GM19438 (cell line): ENCODE measurements around the gene TAF1.
"Not testable (repeated sequence)": the region's sequence is repeated elsewhere in the genome, so short reads cannot be mapped to it uniquely, and the experiment has no call there.

Source experiments
- ATAC-seq: cut with Tn5 transposase; IDR thresholded peaks from one replicate; pipeline ENCODE4 v1.9.1; 2021; ENCODE audit warnings: low read depth; ENCODE audit not compliant: unreplicated experiment

Gene TAF1

DNA sequence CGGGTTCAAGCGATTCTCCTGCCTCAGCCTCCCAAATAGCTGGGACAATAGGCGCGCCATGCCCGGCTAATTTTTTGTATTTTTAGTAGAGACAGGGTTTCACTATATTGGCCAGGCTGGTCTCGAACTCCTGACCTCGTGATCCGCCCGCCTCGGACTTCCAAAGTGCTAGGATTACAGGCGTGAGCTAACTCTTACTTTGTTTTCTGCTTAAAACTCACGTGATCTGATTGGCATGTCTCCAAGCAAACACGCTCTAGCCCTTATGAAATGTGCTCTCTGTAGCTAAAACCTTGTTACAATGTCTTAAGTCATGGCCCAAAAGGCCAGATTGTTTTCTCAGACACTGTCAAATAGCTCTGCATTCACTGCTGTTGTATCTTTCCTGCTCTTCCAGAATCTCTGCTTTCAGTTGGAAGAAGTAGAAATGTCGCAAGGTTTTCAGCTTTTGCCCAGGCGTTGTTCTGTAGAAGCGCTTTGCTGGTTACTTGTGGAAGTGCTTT, 127.0 kb downstream of the TAF1 start:
- no peak for ATAC-seq

DNA sequence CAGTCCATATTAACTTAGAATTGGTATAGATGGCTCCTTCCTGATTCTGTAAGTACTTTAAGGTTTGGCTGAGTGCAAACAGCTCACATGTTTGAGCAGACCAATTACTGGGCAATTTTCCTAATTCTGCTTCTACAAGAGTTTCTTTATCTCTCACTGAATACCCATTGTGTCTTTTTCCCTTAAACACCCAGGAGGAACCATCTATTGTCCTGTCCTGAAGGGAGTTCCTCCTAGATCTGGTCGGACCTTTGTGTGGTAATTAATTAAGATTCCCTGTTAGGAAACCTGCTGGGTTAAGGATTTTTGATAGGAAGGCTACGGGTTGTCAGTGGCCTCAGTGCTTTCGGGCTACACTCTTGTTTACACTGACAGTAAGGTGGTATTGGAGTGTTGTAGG, 129.8 kb downstream of the TAF1 start:
- not testable (repeated sequence) for ATAC-seq

DNA sequence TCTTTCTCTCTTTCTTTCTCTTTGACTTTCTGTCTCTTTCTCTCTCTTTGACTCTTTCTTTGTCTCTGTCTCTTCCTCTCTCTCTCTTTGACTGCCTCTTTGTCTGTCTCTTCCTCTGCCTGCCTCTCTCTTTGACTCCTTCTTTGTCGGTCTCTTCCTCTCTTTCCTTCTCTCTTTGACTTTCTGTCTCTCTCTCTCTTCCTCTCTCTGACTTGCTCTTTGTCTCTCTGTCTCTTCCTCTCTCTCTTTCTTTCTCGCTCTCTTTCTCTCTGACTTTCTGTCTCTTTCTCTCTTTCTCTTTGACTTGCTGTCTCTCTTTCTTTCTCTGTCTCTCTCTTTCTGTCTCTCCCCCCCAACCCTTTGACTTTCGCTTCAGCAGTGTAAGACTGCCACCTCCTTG, 130.3 kb downstream of the TAF1 start:
- ATAC-seq, result no peak

DNA sequence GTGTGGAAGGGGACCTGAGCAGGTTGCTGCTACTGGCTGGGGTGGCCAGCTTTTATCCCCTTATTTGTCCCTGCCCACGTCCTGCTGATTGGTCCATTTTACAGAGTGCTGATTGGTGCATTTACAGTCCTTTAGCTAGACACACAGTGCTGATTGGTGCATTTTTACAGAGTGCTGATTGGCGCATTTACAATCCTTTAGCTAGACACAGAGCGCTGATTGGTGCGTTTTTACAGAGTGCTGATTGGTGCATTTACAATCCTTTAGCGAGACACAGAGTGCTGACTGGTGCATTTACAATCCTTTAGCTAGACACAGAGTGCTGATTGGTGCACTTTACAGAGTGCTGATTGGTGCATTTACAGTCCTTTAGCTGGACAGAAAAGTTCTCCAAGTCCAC, 135.9 kb downstream of the TAF1 start:
- not testable (repeated sequence) for ATAC-seq

DNA sequence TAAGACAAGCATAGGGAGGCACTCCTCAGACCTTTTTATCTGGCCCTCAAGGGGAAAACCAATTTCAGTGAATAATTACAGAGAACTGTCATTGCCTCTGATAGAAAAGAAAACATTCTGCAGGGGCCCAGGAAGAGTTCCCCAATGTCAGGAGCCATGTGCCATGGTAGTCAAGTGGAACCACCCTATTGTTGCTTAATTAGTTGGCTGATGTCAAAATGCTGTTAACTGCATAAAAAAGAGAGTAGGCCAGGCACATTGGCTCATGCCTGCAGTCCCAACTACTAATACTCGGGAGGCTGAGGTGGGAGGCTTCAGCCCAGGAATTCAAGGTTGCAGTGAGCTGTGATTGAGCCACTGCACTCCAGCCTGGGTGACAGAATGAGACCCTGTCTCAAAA, 138.2 kb downstream of the TAF1 start:
- ATAC-seq, result no peak

DNA sequence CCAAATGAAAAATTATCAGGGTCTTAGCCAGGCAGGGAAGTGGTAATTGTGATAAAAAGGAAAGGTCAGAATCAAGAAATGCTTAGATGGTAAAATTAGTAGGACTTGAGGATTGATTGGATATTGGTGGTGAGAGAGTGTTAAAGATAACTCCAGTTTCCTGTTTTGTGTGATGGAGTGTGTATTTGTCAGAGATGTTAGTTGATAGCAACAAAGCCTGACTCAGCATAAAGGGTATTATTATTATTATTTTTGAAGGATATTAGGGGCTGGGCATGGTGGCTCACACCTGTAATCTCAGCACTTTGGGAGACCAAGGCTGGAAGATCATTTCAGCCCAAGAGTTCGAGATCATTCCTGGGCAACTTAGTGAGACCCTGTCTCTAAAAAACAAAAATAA, 143.1 kb downstream of the TAF1 start:
- ATAC-seq, result no peak

DNA sequence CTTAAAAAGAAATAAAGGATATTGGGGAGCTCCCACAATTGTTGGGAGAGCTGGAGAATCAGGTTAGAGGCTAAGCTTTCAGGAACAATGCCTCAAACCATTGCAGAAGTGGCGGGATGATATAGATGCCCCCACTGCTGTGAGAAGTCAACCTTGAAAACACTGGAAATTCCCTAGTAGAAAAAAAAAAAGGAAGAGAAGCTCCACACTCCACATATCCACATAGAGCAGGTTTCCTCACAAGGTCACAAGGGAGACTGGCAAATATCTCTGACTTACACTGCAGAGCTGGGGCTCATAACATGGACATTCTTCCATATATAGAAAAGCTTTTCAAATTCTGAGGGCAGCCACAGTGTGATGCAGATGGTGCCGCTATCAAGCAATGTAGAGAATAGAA, 144.0 kb downstream of the TAF1 start:
- ATAC-seq, result no peak

DNA sequence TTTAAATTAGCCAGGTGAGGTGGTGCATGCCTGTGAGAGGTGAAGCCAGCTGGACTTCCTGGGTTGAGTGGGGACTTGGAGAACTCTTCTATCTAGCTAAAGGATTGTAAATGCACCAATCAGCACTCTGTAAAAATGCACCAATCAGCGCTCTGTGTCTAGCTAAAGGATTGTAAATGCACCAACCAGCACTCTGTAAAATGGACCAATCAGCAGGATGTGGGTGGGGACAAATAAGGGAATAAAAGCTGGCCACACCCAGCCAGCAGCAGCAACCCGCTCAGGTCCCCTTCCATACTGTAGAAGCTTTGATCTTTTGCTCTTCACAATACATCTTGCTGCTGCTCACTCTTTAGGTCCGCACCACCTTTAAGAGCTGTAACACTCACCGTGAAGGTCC, 147.6 kb downstream of the TAF1 start:
- not testable (repeated sequence) for ATAC-seq

DNA sequence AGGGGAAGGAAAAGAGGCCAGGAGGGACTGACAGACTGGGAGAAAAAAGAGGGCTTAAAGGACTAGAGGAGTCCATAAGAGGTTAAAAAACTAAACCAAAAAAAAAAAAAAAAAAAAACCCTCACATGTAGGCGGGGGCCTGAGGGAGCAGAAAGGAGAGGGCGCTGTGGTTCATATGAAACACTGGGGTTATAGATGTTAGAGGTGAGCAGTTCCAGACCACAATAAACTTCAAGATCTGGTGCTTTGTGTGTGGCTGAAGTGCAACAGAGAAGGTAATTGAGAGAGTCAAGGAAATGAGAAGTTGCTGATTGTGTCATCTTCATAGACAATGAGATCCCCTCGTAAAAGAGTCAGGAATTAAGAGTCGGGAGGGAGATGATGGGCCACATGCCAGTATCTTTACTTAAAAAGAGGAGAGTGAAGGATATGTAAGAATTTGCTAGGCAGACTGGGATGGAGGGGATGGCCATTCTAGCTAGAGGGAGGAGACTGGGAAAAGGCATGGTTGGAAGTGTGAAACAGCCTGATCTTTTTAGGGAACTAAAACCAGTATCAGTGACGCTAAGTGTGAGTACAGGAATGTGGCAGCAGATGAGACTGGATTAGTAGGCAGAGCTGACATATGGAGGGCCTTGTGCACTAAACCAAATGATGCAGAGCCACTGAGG, 148.3 kb downstream of the TAF1 start:
- no peak for ATAC-seq

DNA sequence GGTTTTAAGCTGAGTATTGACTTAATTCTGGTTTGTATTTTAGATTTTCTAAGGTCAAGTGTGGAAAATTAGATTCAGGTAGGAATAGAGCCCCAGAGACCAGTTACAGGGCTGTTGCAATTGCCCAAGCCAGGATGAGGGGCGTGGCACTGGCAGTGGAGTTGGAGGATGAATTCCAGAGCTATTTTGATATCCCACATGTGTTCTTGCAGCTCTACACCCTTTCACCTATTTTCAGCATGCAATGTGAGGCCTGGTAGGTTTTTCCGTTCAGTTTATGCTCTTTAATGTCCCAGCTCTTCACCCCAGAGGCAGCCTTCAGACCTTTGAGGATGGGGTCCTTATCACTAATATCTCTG, 148.9 kb downstream of the TAF1 start:
- ATAC-seq, result no peak
